ENCODE results near the gene MAGEA9B. TPM values are rescaled to one million over a fixed set of nuclear protein-coding genes. Genes with fewer than 3 reads are reported as not detected.

Gene MAGEA9B
- total and polyA plus RNA-seq, 2 of the 4 experiments (the other 2 are of a cell fraction): not detected

GRCh38 chrX:149631234-149632165, 44.2 kb upstream of the MAGEA9B start, which contains the start of gene TMEM185A:
Gene TMEM185A, minus strand, starts transcription at chrX:149631792. Its CDS starts 212 bp downstream, at chrX:149631580.
- H3K27ac ChIP-seq (ENCODE audit: insufficient read depth, low read length): peak within 1 kb of the TSS; percentile 77
- peaks cover 4 to 7% of the 10 kb centered on the region in 2 experiments; a peak in 3 of 4 replicates for H3K79me1 ChIP-seq (ENCODE audit: low read depth in 1 of 2, low read length in 2 of 2)
- no peaks in the 10 kb centered on the region for H3K36me3 ChIP-seq (ENCODE audit: control insufficient read depth, insufficient read depth, low read length)
- H4K20me1 ChIP-seq (ENCODE audit: insufficient read depth, low read length): 0 out of 2 replicates have a peak, but pooled peaks cover 17% of the 10 kb centered on the region
- no peak within 1 kb of the TSS for H2BK120ac ChIP-seq (ENCODE audit: low read depth, low read length)
- peak within 1 kb of the TSS; percentile 95 for H3K4me2 ChIP-seq (ENCODE audit: low read depth, low read length)
- H3K56ac ChIP-seq (ENCODE audit: extremely low read depth, insufficient read depth, low read length): no peak within 1 kb of the TSS
- H2AFZ ChIP-seq (replicated peaks; ENCODE audit: low read length, poor library complexity): peak within 1 kb of the TSS; percentile 95
- peaks cover 8% of the 10 kb centered on the region for H3K27me3 ChIP-seq (ENCODE audit: control insufficient read depth, insufficient read depth, low read length)
- H2BK5ac ChIP-seq (ENCODE audit: low read depth, low read length, poor library complexity, severe bottlenecking): peak within 1 kb of the TSS; percentile 24
- TF ChIP-seq MXI1 (IDR thresholded peaks at IDR 0.05; ENCODE audit: borderline replicate concordance, low read depth, low read length): no peak
- TF ChIP-seq CTCF (conservative IDR thresholded peaks at IDR 0.05; ENCODE audit: low read depth, low read length): no peak
- TF ChIP-seq NFE2L2 (IDR thresholded peaks at IDR 0.05; ENCODE audit: low read depth, low read length): no peak
- TF ChIP-seq RCOR1 (IDR thresholded peaks at IDR 0.05; ENCODE audit: insufficient replicate concordance, low read length): no peak
- TF ChIP-seq SMC3 (IDR thresholded peaks at IDR 0.05; ENCODE audit: low read depth, low read length): no peak
- no peak for TF ChIP-seq POLR2A (IDR thresholded peaks at IDR 0.05; ENCODE audit: low read depth, low read length)
- TF ChIP-seq MAZ (IDR thresholded peaks at IDR 0.05; ENCODE audit: borderline replicate concordance, low read depth, low read length): peak; percentile 63; the same call in 1 of the 2 replicates
- TF ChIP-seq CEBPB (IDR thresholded peaks at IDR 0.05; ENCODE audit: low read depth, low read length): no peak
- TF ChIP-seq BHLHE40 (IDR thresholded peaks at IDR 0.05; ENCODE audit: low read depth, low read length): peak; percentile 58; the same call in 1 of the 2 replicates
- no peak for TF ChIP-seq CHD1 (IDR thresholded peaks at IDR 0.05; ENCODE audit: low read depth, low read length)
- TF ChIP-seq RFX5 (IDR thresholded peaks at IDR 0.05; ENCODE audit: low read depth, low read length): no peak
- TF ChIP-seq USF2 (IDR thresholded peaks at IDR 0.05; ENCODE audit: low read depth, low read length): no peak
- 0 out of 2 replicates have a peak within 1 kb of the TSS, but pooled peaks have one; percentile 56 for H3K23ac ChIP-seq (ENCODE audit: low read depth, low read length)
- intact Hi-C loops (cut with micrococcal nuclease) (no loop called here), in situ Hi-C loops (cut with MboI; ENCODE audit: low sequenced_read_pairs) (no loop called here), dilution Hi-C loops (cut with HindIII; ENCODE audit: low sequenced_read_pairs, unreplicated experiment) (no loop called here)
- H2AK9ac ChIP-seq (replicated peaks; ENCODE audit: low read depth, low read length, poor library complexity): peak within 1 kb of the TSS; percentile 49
- H4K5ac ChIP-seq (ENCODE audit: low read depth, low read length): peak within 1 kb of the TSS; percentile 73
- H4K8ac ChIP-seq (ENCODE audit: low read depth in 2 of 2, low read length in 2 of 2): peak within 1 kb of the TSS in 1 of 2 experiments; percentile 65; a peak in 3 of 4 replicates
- ChIA-PET CTCF (interaction anchor here (0.6 kb wide), 1 partner anchor 25 kb away, joined by 3 read pairs; no protein-coding TSS in a partner anchor), POLR2A (ENCODE audit: unreplicated experiment) (no interaction called here)
- peak within 1 kb of the TSS; percentile 78 for H3K9ac ChIP-seq (ENCODE audit: low read depth, low read length)
- no peak within 1 kb of the TSS for H2AK5ac ChIP-seq (ENCODE audit: low read depth, low read length)
- H2BK15ac ChIP-seq (ENCODE audit: low read depth, low read length): no peak within 1 kb of the TSS
- no peak within 1 kb of the TSS for H3K18ac ChIP-seq (ENCODE audit: low read depth, low read length)
- WGBS, 2 experiments (ENCODE audit: extremely low coverage in 2 of 2, insufficient read length in 1 of 2): 32% methylated on average over 40 of the region's 102 CpGs; no CpG with 5 or more reads in 1 of the 2 experiments
- H3K4ac ChIP-seq (ENCODE audit: low read depth, low read length): peak within 1 kb of the TSS; percentile 15; the same call in 1 of the 2 replicates
- no TSS peak for BruUV-seq (replicated peaks)
- peak; percentile 32 for DNase-seq
- H3K9me1 ChIP-seq (ENCODE audit: insufficient read depth, low read length): no peaks in the 10 kb centered on the region
- no peaks in the 10 kb centered on the region for H3K9me3 ChIP-seq (ENCODE audit: control insufficient read depth, insufficient read depth, low read length)
- H3K14ac ChIP-seq (replicated peaks; ENCODE audit: low read depth, low read length): no peak within 1 kb of the TSS
- H2BK20ac ChIP-seq (ENCODE audit: low read depth, low read length): no peak within 1 kb of the TSS
- no peaks in the 10 kb centered on the region for H3K4me1 ChIP-seq (ENCODE audit: control insufficient read depth, insufficient read depth, low read length)
- peak; percentile 84 for ATAC-seq (ENCODE audit: low read depth)
- H3K4me3 ChIP-seq (ENCODE audit: insufficient read depth, low read depth, low read length): peak within 1 kb of the TSS; percentile 91
- no peak within 1 kb of the TSS for H4K91ac ChIP-seq (ENCODE audit: insufficient read depth, low read depth, low read length)
